KMS-11 (cell line): ENCODE results near the gene VMP1.

Experiments used
- H2AFZ ChIP-seq: fragments of 200-600 bp; sonication (generic); 2 replicates; pipeline ENCODE4 v1.6.1; 2016; ENCODE audit warnings: antibody characterized with exemption, mixed run types, low read depth
- H3K27ac ChIP-seq: fragments of 200-600 bp; sonication (generic); 2 replicates; pipeline ENCODE4 v1.6.1; 2016; ENCODE audit warnings: mild to moderate bottlenecking, mixed run types
- H3K27me3 ChIP-seq: fragments of 200-600 bp; sonication (generic); 2 replicates; pipeline ENCODE4 v1.6.1; 2017; ENCODE audit warnings: mild to moderate bottlenecking, low read depth, mixed run types, moderate library complexity; ENCODE audit not compliant: insufficient read depth
- H3K36me3 ChIP-seq: fragments of 200-600 bp; sonication (generic); 2 replicates; pipeline ENCODE4 v1.6.1; 2017; ENCODE audit warnings: mild to moderate bottlenecking, mixed run types; ENCODE audit not compliant: insufficient read depth
- H3K4me1 ChIP-seq: fragments of 200-600 bp; sonication (generic); 2 replicates; pipeline ENCODE4 v1.6.1; 2016; ENCODE audit warnings: mild to moderate bottlenecking, low read depth, mixed run types; ENCODE audit not compliant: poor library complexity, severe bottlenecking
- H3K4me2 ChIP-seq: fragments of 200-600 bp; sonication (generic); 2 replicates; pipeline ENCODE4 v1.7.0; 2016; ENCODE audit warnings: mild to moderate bottlenecking, mixed run types
- H3K4me3 ChIP-seq: fragments of 200-600 bp; sonication (generic); IDR thresholded peaks from 2 replicates; pipeline ENCODE4 v1.6.1; 2017; ENCODE audit warnings: low read depth, low read length, mixed read lengths; ENCODE audit not compliant: insufficient read depth
- H3K79me2 ChIP-seq: fragments of 200-600 bp; sonication (generic); 2 replicates; pipeline ENCODE4 v1.6.1; 2016; ENCODE audit warnings: low read depth, mixed run types; ENCODE audit not compliant: insufficient read depth
- H3K9ac ChIP-seq: fragments of 200-600 bp; sonication (generic); 2 replicates; pipeline ENCODE4 v1.6.1; 2016; ENCODE audit warnings: mild to moderate bottlenecking, mixed run types
- H4K20me1 ChIP-seq: fragments of 200-600 bp; sonication (generic); 2 replicates; pipeline ENCODE4 v1.6.1; 2016; ENCODE audit warnings: mild to moderate bottlenecking, mixed run types; ENCODE audit not compliant: insufficient read depth
- TF ChIP-seq, protein P1 (sequence below): fragments of 200-600 bp; sonication (generic); conservative IDR thresholded peaks from 2 replicates; pipeline ENCODE4 v1.6.1; 2017; ENCODE audit warnings: low read depth, mild to moderate bottlenecking, antibody characterized with exemption, low read length, moderate library complexity, mixed read lengths

The VMP1 gene

DNA sequence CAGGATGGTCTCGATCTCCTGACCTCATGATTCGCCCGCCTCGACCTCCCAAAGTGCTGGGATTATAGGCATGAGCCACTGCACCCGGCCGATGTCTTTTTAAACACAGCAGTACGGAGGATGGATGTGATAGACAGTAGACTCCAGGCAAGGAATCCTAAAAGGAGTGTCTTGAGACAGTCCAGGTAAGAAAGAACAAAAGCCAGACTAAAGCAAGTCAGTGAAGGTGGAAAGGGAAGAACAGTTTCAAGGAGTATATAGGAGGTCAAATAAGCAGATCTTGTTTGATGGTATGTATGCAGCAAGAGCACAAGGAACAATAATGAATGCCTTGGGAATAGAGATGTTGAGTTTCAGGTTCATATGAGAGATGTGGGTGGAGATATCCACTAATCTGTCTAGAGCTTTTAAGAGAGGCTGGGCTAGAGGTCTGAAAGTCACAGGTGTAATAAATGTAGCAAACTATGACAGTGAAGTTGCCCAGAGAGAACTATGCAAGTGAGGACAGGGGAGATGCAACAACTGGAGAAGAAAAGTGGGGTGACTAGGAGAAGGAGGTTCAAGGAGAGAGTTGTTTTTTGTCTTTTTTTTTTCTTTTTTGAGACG, 180.8 kb downstream of the VMP1 start:
- TF ChIP-seq, protein P1, sequence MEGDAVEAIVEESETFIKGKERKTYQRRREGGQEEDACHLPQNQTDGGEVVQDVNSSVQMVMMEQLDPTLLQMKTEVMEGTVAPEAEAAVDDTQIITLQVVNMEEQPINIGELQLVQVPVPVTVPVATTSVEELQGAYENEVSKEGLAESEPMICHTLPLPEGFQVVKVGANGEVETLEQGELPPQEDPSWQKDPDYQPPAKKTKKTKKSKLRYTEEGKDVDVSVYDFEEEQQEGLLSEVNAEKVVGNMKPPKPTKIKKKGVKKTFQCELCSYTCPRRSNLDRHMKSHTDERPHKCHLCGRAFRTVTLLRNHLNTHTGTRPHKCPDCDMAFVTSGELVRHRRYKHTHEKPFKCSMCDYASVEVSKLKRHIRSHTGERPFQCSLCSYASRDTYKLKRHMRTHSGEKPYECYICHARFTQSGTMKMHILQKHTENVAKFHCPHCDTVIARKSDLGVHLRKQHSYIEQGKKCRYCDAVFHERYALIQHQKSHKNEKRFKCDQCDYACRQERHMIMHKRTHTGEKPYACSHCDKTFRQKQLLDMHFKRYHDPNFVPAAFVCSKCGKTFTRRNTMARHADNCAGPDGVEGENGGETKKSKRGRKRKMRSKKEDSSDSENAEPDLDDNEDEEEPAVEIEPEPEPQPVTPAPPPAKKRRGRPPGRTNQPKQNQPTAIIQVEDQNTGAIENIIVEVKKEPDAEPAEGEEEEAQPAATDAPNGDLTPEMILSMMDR = no peak
- H3K27me3 ChIP-seq = no peaks in the 10 kb centered on the region
- H3K4me3 ChIP-seq = no peak overlapping the region
- H2AFZ ChIP-seq = no peak overlapping the region
- H3K9ac ChIP-seq = no peak overlapping the region
- peaks cover 13% of the 10 kb centered on the region for H3K4me1 ChIP-seq
- peaks cover 25% of the 10 kb centered on the region; the same call in 1 of the 2 replicates for H3K79me2 ChIP-seq
- H3K36me3 ChIP-seq = no peaks in the 10 kb centered on the region
- H4K20me1 ChIP-seq = no peaks in the 10 kb centered on the region
- no peak overlapping the region for H3K27ac ChIP-seq
- no peak overlapping the region for H3K4me2 ChIP-seq

DNA sequence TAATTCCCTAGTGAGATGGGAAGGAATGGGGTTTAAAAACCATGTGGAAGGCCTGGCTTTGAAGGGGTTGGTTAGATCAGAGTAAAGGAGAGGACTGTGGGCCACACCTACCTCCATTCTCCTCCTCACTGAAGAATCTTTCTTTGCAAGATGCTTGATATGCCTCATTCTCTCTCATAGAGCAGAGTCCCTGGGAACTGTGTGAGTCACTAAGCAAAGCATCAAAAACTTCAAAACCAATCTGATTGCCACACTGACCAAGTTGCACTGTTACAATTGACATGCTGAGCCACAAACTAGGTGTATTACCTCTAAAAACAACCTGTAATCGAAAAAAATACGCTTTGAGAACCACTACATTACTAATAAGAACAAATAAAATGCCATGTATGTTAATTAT, 183.3 kb downstream of the VMP1 start:
- Histone ChIP-seq H3K36me3 (no peaks in the 10 kb centered on the region), H4K20me1 (0 out of 2 replicates have a peak, but pooled peaks cover 8% of the 10 kb centered on the region), H3K27ac (no peak overlapping the region), H3K4me3 (no peak overlapping the region), H3K4me1 (peaks cover 23% of the 10 kb centered on the region), H3K4me2 (no peak overlapping the region), H3K27me3 (no peaks in the 10 kb centered on the region), H2AFZ (no peak overlapping the region), H3K79me2 (peaks cover 50% of the 10 kb centered on the region), H3K9ac (no peak overlapping the region)
- TF ChIP-seq, protein P1 = no peak
